ENCODE results near the gene GJD3. TPM values are rescaled to one million over a fixed set of nuclear protein-coding genes. Genes with fewer than 3 reads are reported as not detected.
A peak's percentile ranks its signal among the peaks of the same experiment; 100 is the strongest.

GJD3 gene
- total RNA-seq, 4 donors from 2014 or later = not detected

- H3K27me3 ChIP-seq = no peaks in the 10 kb centered on the region
- no peak for TF ChIP-seq POLR2A (IDR thresholded peaks at IDR 0.05)
- TF ChIP-seq EP300 (IDR thresholded peaks at IDR 0.05) = no peak
- TF ChIP-seq, protein P1, sequence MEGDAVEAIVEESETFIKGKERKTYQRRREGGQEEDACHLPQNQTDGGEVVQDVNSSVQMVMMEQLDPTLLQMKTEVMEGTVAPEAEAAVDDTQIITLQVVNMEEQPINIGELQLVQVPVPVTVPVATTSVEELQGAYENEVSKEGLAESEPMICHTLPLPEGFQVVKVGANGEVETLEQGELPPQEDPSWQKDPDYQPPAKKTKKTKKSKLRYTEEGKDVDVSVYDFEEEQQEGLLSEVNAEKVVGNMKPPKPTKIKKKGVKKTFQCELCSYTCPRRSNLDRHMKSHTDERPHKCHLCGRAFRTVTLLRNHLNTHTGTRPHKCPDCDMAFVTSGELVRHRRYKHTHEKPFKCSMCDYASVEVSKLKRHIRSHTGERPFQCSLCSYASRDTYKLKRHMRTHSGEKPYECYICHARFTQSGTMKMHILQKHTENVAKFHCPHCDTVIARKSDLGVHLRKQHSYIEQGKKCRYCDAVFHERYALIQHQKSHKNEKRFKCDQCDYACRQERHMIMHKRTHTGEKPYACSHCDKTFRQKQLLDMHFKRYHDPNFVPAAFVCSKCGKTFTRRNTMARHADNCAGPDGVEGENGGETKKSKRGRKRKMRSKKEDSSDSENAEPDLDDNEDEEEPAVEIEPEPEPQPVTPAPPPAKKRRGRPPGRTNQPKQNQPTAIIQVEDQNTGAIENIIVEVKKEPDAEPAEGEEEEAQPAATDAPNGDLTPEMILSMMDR (IDR thresholded peaks at IDR 0.05) = no peak
- no peaks in the 10 kb centered on the region for H3K36me3 ChIP-seq
- 53 to 65% methylated on average over 8 of the region's 8 CpGs for WGBS, 2 donors
- DNase-seq (ENCODE audit: low spot score in 2 of 2) = no peak
- H3K4me1 ChIP-seq = peaks cover 3 to 88% (median 70%) of the 10 kb centered on the region in 4 donors
- no peaks in the 10 kb centered on the region for H3K9me3 ChIP-seq
- H3K4me3 ChIP-seq = no peak overlapping the region
- H3K27ac ChIP-seq = peak overlapping the region in 2 of 4 donors; percentile 96 to 98
Observed at GRCh38 chr17:40337351-40337750, 27.2 kb downstream of the GJD3 start.

DNA sequence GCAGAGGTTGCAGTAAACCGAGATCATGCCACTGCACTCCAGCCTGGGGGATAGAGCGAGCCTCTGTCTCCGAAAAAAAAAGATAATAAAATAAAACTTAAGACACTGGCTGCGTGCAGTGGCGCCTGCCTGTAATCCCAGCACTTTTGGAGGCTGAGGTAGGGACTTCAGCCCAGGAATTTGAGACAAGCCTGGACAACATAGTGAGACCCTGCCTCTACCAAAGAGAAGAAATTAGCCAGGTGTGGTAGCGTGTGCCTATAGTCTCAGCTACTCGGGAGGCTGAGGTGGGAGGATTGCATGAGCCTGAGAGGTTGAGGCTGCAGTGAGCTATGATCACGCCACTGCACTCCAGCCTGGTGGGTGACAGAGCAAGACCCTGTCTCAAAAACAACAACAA lies 28.9 kb downstream of the GJD3 start:
- Histone ChIP-seq H3K27me3 (no peaks in the 10 kb centered on the region), H3K4me3 (no peak overlapping the region), H3K36me3 (no peaks in the 10 kb centered on the region), H3K4me1 (peaks cover 3 to 100% (median 84%) of the 10 kb centered on the region in 4 donors), H3K9me3 (no peaks in the 10 kb centered on the region), H3K27ac (peak overlapping the region in 3 of 4 donors; percentile 48 to 89 (median 80))
- TF ChIP-seq, protein P1 (IDR thresholded peaks at IDR 0.05) = no peak
- TF ChIP-seq EP300 (IDR thresholded peaks at IDR 0.05) (no peak), POLR2A (IDR thresholded peaks at IDR 0.05) (no peak)
- 69 to 71% methylated on average over 8 of the region's 8 CpGs for WGBS, 2 donors
- DNase-seq (ENCODE audit: low spot score in 2 of 2) = no peak

DNA sequence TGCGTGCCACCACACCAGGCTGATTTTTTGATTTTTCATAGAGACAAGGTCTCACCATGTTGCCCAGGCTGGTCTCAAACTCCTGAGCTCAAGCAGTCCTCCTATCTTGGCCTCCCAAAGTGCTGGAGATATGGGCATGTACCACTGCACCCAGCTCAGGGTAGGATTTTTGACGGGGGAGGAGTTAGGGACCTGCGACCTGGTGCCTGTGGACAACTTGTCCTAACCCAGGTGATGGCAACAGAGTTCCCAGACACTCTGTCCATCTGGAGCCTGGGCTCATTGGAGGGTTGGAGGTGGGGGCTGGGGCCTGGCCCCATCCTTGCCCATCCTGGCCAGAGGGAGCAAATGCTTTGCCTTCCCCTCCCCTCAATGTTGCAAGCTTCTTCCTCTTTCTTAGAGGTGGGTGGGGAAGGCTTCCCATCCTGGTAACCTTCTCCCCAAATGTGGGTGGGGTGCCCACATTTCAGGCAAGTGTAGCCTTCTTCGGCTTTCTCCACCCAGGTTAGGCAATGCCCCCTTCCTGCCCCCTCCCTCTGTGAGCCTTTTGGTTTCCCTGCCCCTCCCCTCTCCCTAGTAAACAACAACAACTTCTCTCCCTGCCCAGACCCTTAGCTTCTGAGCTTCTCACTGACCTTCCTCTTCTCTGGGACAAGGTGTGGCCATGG lies 30.6 kb downstream of the GJD3 start:
- TF ChIP-seq POLR2A (IDR thresholded peaks at IDR 0.05) (no peak), EP300 (IDR thresholded peaks at IDR 0.05) (peak in 1 of 2 donors; percentile 20)
- TF ChIP-seq, protein P1 (IDR thresholded peaks at IDR 0.05) = no peak
- H3K4me1 ChIP-seq = peaks cover 7 to 100% (median 89%) of the 10 kb centered on the region in 4 donors
- 69 to 79% methylated on average over 4 of the region's 4 CpGs for WGBS, 2 donors

DNA sequence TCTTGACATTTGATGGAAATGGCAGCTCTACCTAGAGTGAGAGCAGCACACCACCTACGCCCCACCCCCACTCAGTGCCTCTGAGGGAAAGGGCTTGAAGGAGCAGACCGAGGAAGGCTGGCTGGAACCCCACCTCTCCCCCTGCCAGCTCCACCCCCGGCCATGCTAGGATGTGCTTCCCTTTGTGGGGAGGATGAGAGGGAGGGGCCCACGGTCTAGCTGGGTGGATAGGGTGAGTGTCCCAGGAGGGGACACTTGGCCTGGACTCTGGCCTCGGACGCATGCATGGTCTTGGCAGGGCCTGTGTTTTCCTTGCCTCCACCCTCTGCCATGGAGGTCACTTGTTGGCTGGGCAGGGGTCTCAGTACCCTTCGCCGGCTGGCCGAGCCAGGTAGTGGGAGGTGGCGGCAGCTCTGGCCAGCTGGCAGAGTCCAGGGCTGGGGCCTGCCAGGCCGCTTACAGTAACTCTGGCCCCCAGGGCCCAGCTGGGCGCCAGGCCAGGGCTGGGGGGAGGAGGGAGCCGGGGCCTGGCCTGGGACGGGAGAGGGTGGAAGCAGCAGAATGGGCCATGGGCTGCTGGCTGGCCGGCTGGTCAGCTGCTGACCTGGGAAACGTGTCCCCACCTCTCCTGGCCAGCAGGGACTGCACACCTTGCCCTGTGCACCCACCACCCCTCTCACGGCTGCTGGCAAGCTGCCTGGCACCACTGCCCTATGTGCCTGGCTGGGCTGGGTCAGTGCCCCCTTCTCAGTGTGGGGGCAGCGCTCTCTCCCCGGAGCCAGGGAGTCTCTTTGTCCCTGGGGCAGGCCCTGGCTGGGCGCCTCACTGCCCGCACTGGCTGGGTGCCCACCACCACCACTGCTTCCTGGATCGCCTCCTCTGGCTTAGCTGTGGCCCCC lies 32.5 kb downstream of the GJD3 start:
- H3K27ac ChIP-seq = peak overlapping the region; percentile 28 to 89 (median 71)
- 5 to 13% methylated on average over 13 to 16 of the region's 22 CpGs for WGBS, 2 donors
- no peaks in the 10 kb centered on the region for H3K9me3 ChIP-seq
- no peaks in the 10 kb centered on the region for H3K27me3 ChIP-seq
- no peaks in the 10 kb centered on the region for H3K36me3 ChIP-seq
- peak overlapping the region in 2 of 4 donors; percentile 3 for H3K4me3 ChIP-seq
- TF ChIP-seq EP300 (IDR thresholded peaks at IDR 0.05) = peak; percentile 43 to 97
- TF ChIP-seq POLR2A (IDR thresholded peaks at IDR 0.05) = peak in 1 of 2 donors; percentile 23
- TF ChIP-seq, protein P1 (IDR thresholded peaks at IDR 0.05) = peak in 3 of 5 experiments; percentile 4 to 36 (median 26)
- DNase-seq (ENCODE audit: low spot score in 2 of 2) = peak; percentile 81 to 83
- peaks cover 9 to 100% (median 87%) of the 10 kb centered on the region in 4 donors for H3K4me1 ChIP-seq

More for the DNA sequence above, 30.6 kb downstream of the GJD3 start:
- Histone ChIP-seq H3K27me3 (no peaks in the 10 kb centered on the region), H3K27ac (peak overlapping the region; percentile 7 to 89 (median 64)), H3K9me3 (no peaks in the 10 kb centered on the region), H3K4me3 (no peak overlapping the region), H3K36me3 (no peaks in the 10 kb centered on the region)
- no peak for DNase-seq (ENCODE audit: low spot score in 2 of 2)

Data from tibial nerve (tissue), 4 donors.